Measurements from ENCODE around the gene HSD3B1. TPM values are rescaled to one million over a fixed set of nuclear protein-coding genes. Genes with fewer than 3 reads are reported as not detected.

HSD3B1 gene
- polyA plus RNA-seq, 1 of the 3 experiments (the other 2 are of a cell fraction): not detected

- Histone ChIP-seq H3K9ac (no peak overlapping the region), H3F3A (replicated peaks; ENCODE audit: insufficient read depth) (no peaks in the 10 kb centered on the region), H3K27ac (ENCODE audit: low read depth in 2 of 2, low read length in 1 of 2) (no peak overlapping the region), H3K4me1 (ENCODE audit: control insufficient read depth in 1 of 2, insufficient read depth in 2 of 2, low read depth in 1 of 2, low read length in 1 of 2) (no peaks in the 10 kb centered on the region), H3K27me3 (ENCODE audit: insufficient read depth) (no peaks in the 10 kb centered on the region; the same call in 1 of the 2 replicates), H3K9me3 (no peaks in the 10 kb centered on the region), H2AFZ (ENCODE audit: low read depth) (no peak overlapping the region), H3K79me2 (ENCODE audit: insufficient read depth) (no peaks in the 10 kb centered on the region), H3K36me3 (replicated peaks in 1 of 2; ENCODE audit: control insufficient read depth in 1 of 2, insufficient read depth in 2 of 2, low read length in 1 of 2) (no peaks in the 10 kb centered on the region), H3K4me3 (ENCODE audit: low read depth in 2 of 2, low read length in 1 of 2) (no peak overlapping the region), H3K4me2 (no peak overlapping the region), H4K20me1 (ENCODE audit: insufficient read depth) (no peaks in the 10 kb centered on the region), H3K9me2 (no peaks in the 10 kb centered on the region)
- DNase-seq: no peak
- WGBS (ENCODE audit: low lambda C conversion rate): 3% methylated on average over 5 of the region's 5 CpGs
- ChIA-PET CTCF (interaction anchor here (0.6 kb wide), 1 partner anchor 16 kb away, joined by 3 read pairs; no protein-coding TSS in a partner anchor), POLR2A (no interaction called here)
- no peak for TF ChIP-seq CTCF (IDR thresholded peaks at IDR 0.05)
- no peak for TF ChIP-seq IRF3 (IDR thresholded peaks at IDR 0.05; ENCODE audit: low read depth, low read length)
- no peak for TF ChIP-seq RCOR1 (IDR thresholded peaks at IDR 0.05; ENCODE audit: low read length)
- no peak for TF ChIP-seq SIN3A (IDR thresholded peaks at IDR 0.05; ENCODE audit: borderline replicate concordance, low read depth, low read length)
- TF ChIP-seq MXI1 (IDR thresholded peaks at IDR 0.05; ENCODE audit: low read depth, low read length): no peak
- TF ChIP-seq FOXJ3 (CRISPR knock-in tag; IDR thresholded peaks at IDR 0.05): no peak
- TF ChIP-seq TCF12 (IDR thresholded peaks at IDR 0.05): no peak
- TF ChIP-seq FOXM1 (IDR thresholded peaks at IDR 0.05; ENCODE audit: low read depth): no peak
- TF ChIP-seq NFIC (IDR thresholded peaks at IDR 0.05; ENCODE audit: borderline replicate concordance): no peak
- no peak for TF ChIP-seq EP300 (IDR thresholded peaks at IDR 0.05; ENCODE audit: borderline replicate concordance in 1 of 2, low read depth in 1 of 2, low read length in 1 of 2)
- no peak for TF ChIP-seq ELF1 (IDR thresholded peaks at IDR 0.05)
- TF ChIP-seq MEF2A (IDR thresholded peaks at IDR 0.05; ENCODE audit: borderline replicate concordance, low read depth): no peak
- no peak for TF ChIP-seq GATA2 (CRISPR knock-in tag; IDR thresholded peaks at IDR 0.05)
- TF ChIP-seq TEAD4 (IDR thresholded peaks at IDR 0.05; ENCODE audit: borderline replicate concordance, insufficient read depth): no peak
- no peak for TF ChIP-seq RAD21 (IDR thresholded peaks at IDR 0.05; ENCODE audit: low read length)
- no peak for TF ChIP-seq TAF1 (IDR thresholded peaks at IDR 0.05; ENCODE audit: borderline replicate concordance, low read depth, low read length)
- no peak for TF ChIP-seq USF2 (IDR thresholded peaks at IDR 0.05; ENCODE audit: borderline replicate concordance, low read depth, low read length)
- no peak for TF ChIP-seq USF1 (IDR thresholded peaks at IDR 0.05; ENCODE audit: borderline replicate concordance, low read depth)
- TF ChIP-seq ZBTB33 (IDR thresholded peaks at IDR 0.05; ENCODE audit: borderline replicate concordance, low read depth): no peak
Observed at GRCh38 chr1:119532324-119532910, 25.4 kb downstream of the HSD3B1 start.
